Right atrium auricular region (tissue), 2 donors: ENCODE measurements around the gene NDUFA13. TPM values are rescaled to one million over a fixed set of nuclear protein-coding genes. Genes with fewer than 3 reads are reported as not detected.

Experiments
- DNase-seq: peaks from one replicate; pipeline ENCODE4 v3.0.0-alpha.2; 2019; ENCODE audit warnings: low spot score
- H3K27ac ChIP-seq, 2 donors: fragments of 200-600 bp; sonication (generic); 1 replicate in 1 of 2; 2 replicates in 1 of 2; pipeline ENCODE4 v1.5.1; 2016 to 2019
- H3K27me3 ChIP-seq, 2 donors: fragments of 200-600 bp; sonication (generic); one replicate each; pipeline versions ENCODE4 v1.5.1 to v1.6.0; 2017 to 2019
- H3K36me3 ChIP-seq: fragments of 200-600 bp; sonication (generic); one replicate; pipeline ENCODE4 v1.5.1; 2016
- H3K4me1 ChIP-seq, 2 donors: fragments of 200-600 bp; sonication (generic); one replicate each; pipeline versions ENCODE4 v1.5.1 to v1.6.0; 2017 to 2019
- H3K4me3 ChIP-seq, 2 donors: fragments of 200-600 bp; sonication (generic); 1 replicate in 1 of 2; 2 replicates in 1 of 2; pipeline ENCODE4 v1.5.1; 2017 to 2019; ENCODE audit warnings: mild to moderate bottlenecking in 1 of 2, moderate library complexity in 1 of 2
- H3K9me3 ChIP-seq, 2 donors: fragments of 200-600 bp; sonication (generic); one replicate each; pipeline ENCODE4 v1.5.1; 2019
- CTCF ChIP-seq, 2 donors: fragments of 200-600 bp; sonication (generic); IDR thresholded peaks; one replicate each; pipeline ENCODE4 v1.5.1; 2019; ENCODE audit warnings: antibody characterized with exemption in 2 of 2
- total RNA-seq, 2 donors: library from RNA; depleted of rRNA; stranded (reverse); fragments of >200 nt; gene quantifications; one replicate each; pipeline ENCODE4 v1.1.0, GENCODE V29; 2016

NDUFA13 gene
- total RNA-seq, 2 donors from 2014 or later: 59.3 to 198 TPM

- Histone ChIP-seq H3K27ac (no peak overlapping the region), H3K4me1 (peaks cover 0 to 11% of the 10 kb centered on the region in 2 donors), H3K4me3 (no peak overlapping the region), H3K36me3 (no peaks in the 10 kb centered on the region), H3K9me3 (no peaks in the 10 kb centered on the region), H3K27me3 (no peaks in the 10 kb centered on the region)
- no peak for TF ChIP-seq CTCF (IDR thresholded peaks at IDR 0.05)
- DNase-seq: no peak
These were observed 40.8 kb upstream of the NDUFA13 start for GRCh38 chr19:19475015-19475765.

GRCh38 chr19:19475849-19476828 lies 39.9 kb upstream of the NDUFA13 start:
- Histone ChIP-seq H3K27me3 (no peaks in the 10 kb centered on the region), H3K9me3 (no peaks in the 10 kb centered on the region), H3K4me3 (no peak overlapping the region), H3K36me3 (no peaks in the 10 kb centered on the region), H3K27ac (no peak overlapping the region), H3K4me1 (peaks cover 0 to 11% of the 10 kb centered on the region in 2 donors)
- no peak for DNase-seq
- peak in 1 of 2 donors; percentile 49 for TF ChIP-seq CTCF (IDR thresholded peaks at IDR 0.05)

- H3K27me3 ChIP-seq: no peaks in the 10 kb centered on the region
- no peak overlapping the region for H3K27ac ChIP-seq
- peaks cover 0 to 10% of the 10 kb centered on the region in 2 donors for H3K4me1 ChIP-seq
- no peak for DNase-seq
- no peaks in the 10 kb centered on the region for H3K9me3 ChIP-seq
- no peak for TF ChIP-seq CTCF (IDR thresholded peaks at IDR 0.05)
- H3K4me3 ChIP-seq: no peak overlapping the region
- H3K36me3 ChIP-seq: no peaks in the 10 kb centered on the region
These were observed 38.2 kb upstream of the NDUFA13 start for GRCh38 chr19:19477705-19478383.

- Histone ChIP-seq H3K27me3 (no peaks in the 10 kb centered on the region), H3K4me3 (no peak overlapping the region), H3K36me3 (no peaks in the 10 kb centered on the region), H3K9me3 (no peaks in the 10 kb centered on the region), H3K27ac (no peak overlapping the region), H3K4me1 (peaks cover 0 to 23% of the 10 kb centered on the region in 2 donors)
- no peak for TF ChIP-seq CTCF (IDR thresholded peaks at IDR 0.05)
- no peak for DNase-seq
These were observed 35.3 kb upstream of the NDUFA13 start for GRCh38 chr19:19480688-19481087.

- Histone ChIP-seq H3K27ac (no peak overlapping the region), H3K36me3 (no peaks in the 10 kb centered on the region), H3K27me3 (no peaks in the 10 kb centered on the region), H3K4me1 (peaks cover 0 to 39% of the 10 kb centered on the region in 2 donors), H3K9me3 (no peaks in the 10 kb centered on the region), H3K4me3 (no peak overlapping the region)
- DNase-seq: no peak
- TF ChIP-seq CTCF (IDR thresholded peaks at IDR 0.05): no peak
These were observed 33.0 kb upstream of the NDUFA13 start for GRCh38 chr19:19482809-19483596.
